COR-L47 (cell line): ENCODE measurements around the gene FLNC.

Experiments
- DNase-seq: peaks from one replicate; lab custom pipeline; 2025; lab: John Stamatoyannopoulos, UW

The FLNC gene

DNA sequence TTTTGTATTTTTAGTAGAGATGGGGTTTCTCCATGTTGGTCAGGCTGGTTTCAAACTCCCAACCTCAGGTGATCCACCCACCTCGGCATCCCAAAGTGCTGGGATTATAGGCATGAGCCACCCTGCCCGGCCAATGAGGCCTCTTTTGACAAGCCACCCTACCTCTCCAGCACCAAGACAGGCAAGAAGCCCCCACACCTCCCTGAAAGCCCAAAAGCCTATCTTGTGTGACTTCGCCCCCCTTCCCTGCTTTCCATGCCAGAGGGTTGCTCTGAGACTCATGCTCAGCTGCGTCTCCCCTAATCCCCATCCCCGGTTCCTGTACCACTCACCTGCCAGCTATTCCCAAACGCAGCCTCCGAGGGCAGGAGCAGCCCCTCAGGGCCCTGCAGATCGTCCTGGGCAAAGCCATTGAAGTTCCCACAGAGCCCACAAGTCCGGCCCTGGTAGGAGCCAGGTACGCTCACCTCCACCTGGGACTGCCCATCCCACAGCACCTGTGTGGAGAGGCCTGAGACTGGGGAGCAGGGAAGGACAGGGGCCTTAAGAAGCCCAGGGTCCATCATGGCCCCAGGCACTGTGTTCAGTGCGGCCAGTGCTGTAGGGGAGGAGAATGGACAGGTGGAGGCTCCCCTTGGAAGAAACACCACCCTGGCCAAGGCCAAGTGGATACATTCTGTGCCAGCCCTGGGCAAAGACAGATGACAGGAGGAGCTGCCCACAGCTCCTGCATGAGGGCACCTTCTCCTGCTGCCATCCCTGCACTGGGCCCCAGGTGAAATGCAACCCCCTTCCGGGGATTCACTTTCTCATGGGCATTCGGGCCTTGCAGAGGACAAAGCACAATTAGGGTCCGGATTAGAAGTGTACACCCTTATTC is 48.3 kb downstream of the FLNC start:
- DNase-seq = no peak

DNA sequence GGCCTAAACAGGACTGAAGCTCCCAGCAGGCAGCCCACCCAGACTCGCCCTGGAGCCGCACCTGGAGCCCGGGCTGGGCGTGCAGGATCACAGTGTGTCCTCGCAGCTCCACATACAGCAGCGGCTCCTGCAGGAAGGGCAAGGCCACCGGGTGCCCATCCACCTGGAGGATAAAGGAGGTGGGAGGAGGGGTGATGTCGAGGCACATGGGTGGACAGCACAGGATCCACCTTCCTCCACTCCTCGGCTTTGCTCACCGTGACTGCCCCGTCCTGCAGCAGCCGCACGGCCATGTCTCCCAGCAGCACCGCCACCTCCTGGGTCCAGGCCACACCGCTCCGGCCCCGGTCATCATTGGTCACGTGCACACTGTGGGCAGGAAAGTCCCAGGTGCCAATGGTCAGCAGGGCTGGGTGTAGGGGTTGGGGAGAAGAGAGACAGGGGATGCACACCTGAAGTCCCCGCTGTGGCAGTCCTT is 49.3 kb downstream of the FLNC start:
- no peak for DNase-seq

DNA sequence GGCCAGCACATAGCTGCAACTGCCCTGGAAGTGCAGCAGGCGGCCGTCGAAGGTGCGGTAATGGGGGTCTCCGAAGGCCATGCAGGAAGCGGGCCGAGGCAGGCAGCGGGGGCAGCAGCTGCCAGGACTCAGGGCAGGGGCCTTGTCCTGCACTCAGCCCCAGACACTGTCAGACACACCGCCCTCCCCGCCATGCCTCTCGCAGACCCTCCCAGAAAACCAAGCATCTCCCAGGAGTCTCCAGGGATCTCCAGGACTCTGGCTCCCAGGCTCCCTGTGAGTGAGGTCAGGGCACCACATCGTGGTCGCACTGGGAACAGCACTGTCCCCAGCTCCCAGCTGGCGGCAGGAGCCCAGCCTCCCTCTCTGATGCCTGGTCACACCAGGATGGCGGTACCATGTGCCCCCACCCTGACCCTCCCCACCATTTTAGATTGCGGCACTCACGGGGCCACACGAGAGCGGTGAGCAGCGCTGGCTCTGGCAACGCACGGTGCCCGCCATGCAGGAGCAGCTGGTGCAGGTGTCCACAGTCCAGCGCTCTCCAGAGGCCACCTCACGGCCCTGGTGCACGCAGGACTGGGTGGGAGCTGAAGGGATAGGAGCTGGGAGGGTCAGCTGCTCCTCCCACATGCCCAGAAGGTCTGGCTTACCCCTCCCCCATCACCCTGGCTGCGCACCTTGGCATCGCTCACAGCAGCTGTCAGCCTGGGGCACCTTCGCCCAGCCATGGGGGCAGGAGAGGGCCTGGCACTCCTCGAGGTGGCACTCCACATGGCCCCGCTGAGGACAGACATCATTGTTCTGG is 49.9 kb downstream of the FLNC start:
- peak; percentile 80 for DNase-seq

DNA sequence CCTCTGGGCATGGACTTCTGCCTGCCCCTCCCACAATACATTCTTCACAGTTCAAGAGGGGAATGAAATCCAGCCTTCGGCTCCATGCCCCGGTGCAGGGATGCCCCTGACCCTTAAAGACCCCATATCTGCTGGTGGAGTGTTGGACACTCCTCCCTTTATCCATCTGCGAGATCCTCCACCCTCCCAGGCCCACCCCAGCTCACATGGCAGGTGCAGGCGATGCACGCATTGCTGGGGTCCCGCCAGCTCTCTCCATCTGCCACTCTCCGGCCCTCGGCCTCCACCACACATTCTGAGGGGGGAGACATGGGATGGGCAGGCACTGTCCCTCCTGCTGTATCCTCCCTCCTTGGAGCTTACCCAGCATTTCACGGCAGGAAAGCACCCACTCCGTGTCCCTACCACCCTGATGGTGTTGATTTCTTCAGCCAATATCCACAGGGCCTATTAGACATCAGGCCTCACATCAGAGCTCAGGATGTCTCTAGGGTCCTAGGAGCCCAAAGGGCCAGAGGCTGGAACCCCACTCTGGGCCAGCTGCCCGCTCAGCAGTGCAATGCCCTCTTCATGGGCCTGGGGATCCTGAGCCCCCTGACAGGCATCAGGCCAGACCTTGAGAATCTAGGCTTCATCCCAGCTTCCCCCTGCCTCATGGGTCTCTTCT is 50.7 kb downstream of the FLNC start:
- DNase-seq = no peak

DNA sequence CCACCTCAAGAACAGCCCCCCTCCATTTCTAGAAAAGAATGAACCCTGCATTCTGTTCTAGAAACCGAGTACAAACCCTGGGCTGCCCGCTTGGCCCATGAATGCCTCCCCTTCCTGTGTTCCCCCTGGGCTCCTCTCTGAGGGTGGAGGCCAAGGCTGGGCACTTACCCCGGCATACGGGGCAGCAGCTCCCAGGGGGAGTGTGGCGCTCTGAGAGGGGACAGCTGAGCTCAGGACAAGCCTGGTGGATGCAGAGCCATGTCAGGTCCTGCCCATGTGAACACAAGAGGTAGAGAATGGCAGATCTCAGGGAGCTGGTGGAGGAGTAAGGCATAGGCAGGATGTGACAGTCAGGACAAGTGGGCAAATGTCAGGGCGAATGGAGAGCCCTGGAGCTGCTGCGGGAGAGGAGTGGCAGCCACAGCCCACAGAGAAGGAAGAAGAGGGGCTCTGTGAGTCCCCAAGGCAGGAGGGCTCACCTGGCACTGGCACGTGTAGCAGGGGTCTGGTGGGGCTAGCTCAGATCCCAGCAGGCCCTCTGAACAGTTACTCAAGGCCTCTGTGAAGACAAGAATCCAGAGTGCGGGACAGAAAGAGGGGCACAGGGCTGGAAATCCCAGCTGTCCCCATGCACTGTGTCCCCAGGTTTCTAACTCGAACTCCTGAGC is 51.4 kb downstream of the FLNC start:
- no peak for DNase-seq

DNA sequence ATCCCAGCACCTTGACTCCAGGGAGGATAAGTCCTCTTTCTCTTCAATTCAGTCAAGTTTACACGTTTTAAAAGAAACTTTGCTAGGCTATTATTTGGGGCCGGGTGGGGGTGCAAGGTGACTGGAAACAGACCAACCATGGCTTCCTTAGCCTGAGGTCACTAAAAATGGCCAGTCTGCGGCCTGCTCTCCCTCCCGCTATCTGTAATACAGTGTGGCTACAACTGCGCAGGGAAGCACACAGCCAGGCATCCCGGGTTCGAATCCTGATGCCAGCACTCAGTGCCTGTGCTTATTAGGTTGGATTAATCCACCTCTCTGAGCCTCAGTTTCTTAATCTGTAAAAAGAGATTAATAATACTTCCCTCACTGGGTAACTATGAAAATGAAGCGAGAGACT is 51.9 kb downstream of the FLNC start:
- DNase-seq = no peak

DNA sequence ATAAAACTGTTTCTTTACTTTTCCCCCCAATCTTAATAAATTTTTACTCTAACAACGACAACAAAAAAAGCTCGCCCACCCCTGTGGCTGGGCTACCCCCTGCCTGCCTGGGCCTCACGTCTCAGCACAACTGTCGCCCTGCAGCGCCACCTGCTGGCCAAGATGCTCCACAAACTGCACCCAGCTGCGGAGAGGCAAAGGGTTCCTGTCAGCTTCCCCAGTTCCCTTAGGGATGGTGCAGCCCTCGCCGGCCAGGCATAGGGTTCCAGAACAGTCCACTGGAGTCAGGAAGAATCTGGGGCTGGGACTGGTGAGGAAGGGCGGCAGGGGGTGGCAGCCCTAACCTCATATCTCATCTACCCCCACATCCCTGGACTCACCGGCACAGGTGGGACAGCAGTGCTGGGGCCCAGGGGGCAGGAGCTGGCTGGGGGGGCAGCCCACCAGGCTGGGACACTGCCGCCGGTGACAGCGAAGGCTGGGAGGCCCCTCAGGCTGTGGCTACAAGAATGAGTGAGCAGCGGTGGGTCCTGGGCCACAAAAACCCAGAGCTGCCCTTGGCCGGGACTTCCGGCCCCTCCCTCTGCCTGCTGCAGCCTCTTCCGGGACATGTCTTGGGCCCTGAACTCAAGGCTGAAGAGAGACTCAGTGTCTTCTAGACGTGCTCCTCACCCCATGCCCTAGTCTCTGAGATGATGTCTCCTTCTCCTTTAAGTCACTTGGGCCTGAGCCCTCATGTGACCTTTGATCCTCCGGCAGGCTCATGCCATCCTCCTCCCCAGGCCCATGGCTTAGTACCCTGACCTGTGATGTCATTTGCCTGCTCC is 53.6 kb downstream of the FLNC start:
- DNase-seq = peak; percentile 75

DNA sequence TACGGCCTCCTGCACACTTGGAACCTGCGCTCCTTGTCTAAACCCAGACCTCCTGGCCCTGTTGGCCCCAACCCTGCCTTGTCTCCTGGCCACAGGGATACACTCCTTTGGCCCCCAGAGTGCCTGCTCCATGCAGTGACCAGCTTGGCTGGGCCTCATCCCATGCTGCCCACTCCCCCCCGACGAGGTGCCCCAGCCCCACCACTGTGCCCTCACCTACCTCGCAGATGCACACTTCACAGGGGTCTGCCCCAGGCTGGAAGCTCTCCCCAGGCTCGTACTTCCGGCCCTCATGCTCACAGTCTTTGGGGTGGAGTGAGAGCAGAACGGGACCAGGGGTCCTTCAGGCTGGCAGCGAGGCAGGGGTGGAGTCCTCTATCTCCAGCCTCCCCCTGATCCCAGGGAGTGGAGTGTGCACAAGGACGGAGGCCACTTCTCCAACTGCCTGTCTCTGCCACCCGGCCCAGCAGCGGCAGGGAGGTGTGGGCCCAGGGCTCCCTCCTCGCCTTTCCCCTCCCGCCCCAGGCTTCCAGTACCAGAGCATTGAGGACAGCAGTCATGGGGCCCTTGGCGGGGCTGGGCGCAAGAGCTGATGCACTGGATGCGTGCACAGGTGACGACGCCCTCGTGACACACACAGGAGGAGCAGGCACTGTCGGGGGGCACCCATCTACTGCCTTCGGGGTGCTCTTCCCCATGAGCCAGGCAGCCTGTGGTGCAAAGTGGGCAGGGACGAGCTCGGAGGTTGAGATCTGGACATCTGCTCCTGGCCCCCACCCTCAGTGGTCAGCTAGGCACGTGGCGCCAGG is 54.6 kb downstream of the FLNC start:
- no peak for DNase-seq

DNA sequence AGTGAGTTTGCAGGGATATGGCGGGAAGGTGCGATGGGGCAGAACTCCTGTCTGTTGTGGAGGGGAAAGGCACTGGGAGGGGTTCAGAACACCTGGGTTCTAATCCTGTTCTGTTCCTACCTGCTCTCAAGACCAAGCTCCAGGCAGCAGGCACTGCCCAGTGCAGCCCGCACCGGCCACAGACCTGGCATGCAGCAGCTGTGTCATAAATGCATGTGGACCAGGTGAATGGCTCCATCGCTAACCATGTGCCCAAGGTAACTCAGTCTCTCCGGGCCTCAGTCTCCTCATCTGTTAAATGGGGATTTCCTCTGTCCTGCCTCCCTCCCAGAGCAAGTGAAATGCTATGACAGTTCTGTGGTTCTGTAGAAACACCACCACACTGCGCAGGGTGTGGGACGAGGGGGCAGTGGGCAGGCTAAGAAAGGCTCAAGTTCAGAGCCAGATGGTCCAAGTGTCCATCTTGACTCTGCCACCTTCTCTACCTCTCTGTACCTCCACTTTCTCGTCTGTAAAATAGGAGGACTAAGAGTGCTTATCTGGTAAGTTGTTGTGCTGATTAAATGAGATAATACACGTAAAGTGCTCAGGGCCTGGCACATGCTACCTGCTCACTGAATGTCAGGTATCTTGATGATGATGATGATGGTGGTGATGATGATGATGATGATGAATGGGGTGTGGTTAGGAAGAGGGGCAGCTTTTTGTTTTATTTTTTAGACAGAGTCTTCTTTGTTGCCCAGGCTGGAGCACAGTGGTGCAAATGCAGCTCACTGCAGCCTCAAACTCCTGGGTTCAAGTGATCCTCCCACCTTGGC is 55.4 kb downstream of the FLNC start:
- no peak for DNase-seq

DNA sequence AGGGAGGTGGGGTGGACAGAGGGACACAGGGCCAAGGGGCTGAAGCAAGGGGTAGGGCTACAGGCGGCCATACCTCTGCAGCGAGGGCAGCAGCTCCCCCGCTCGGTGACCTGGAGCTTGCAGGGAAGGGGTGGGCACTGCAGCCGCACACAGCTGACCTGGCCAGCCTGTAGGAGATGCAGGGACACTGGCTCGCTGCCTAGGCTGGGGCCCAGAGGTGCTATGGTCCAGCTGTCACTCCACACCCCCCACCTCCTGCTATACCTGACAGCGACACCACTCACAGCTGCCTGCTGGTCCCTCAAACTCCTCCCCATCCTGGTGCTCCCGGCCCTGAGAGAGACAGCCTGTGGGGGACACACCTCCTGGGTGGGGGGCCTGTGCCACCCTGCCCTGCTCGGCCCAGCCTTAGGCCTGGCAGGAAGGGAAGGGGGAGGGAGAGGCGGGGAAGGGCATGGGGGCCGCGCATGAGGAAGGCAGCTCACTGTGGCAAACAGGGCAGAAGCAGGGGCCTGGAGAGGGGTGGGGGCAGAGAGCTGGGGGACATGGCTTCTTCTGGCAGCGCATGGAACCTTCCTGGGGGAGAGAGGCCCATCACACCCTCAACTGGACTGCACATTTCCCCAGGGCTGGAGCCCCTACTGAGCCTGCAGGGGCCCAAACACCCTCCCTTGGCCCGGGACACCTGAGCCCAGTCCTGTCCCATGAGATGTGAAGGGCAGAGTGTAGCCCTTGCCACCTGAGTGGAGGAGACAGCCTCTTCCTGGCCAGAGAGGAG is 56.4 kb downstream of the FLNC start:
- no peak for DNase-seq

DNA sequence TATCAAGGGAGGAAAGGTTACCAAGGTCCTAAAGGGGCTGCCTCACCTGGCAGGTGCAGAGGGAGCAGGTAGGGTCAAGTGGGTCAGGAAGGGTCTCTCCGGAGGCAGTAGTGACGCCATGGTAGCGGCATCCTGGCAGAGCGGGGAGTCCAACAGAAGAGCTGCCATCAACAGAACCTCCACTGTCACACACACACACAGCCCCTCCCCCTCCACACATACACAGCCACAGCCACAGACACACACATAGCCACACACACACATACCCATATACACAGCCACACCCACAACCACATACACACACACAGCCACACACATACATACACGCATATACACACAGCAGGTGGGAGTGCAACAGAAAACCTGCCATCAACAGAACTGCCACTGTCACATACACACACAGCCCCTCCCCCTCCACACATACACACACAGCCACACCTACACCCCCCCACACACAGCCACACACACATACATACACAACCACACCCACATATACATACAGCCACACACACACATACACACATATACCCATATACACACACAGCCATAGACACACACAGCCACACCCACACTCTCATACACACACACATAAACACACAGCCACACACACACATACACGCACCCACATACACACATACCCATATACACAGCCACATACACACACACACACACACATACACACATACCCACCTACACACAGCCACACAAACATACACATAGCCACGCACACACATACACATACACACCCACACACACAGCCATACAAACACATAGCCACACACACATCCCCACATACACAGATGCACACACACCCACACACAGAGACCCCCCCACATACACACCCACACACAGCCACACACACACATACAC is 57.2 kb downstream of the FLNC start:
- DNase-seq = no peak

DNA sequence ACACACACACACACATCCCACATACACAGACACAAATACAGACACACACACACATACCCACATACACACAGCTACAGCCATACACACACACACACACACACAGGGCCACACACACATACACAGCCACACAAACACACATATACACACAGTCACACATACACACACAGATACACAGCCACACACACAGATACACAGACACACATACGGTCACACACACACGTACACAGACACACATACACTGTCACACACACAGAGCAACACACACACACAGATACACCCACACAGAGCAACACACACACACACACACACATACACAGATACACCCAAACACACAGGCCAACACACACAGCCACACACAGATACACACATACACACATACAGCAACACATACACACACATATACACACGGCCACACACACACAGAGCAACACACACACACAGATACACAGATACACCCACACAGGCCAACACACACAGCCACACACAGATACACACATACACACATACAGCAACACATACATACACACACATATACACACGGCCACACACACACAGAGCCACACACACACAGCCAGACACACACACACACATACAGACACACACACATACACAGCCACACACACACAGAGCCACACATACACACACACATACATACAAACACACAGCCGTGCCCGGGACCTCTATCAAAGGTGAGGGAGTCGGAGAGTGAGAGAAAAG is 58.0 kb downstream of the FLNC start:
- DNase-seq = no peak

DNA sequence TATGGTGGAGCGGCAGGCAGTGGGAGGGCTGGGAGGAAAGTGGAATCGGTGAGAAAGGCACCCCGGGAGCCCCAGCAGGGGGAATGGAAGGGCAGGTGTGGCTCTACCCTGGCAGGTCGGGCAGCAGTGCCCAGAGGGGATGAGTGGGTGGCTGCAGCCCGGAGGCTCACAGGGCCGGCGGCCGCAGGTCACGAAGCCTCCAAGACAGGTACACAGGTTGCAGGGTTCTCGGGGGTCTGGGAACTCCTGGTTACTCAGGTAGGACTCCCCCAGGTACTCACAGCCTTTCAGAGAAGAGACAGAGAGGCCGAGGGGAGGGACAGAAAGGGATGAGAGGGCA is 58.5 kb downstream of the FLNC start:
- DNase-seq = peak; percentile 27

DNA sequence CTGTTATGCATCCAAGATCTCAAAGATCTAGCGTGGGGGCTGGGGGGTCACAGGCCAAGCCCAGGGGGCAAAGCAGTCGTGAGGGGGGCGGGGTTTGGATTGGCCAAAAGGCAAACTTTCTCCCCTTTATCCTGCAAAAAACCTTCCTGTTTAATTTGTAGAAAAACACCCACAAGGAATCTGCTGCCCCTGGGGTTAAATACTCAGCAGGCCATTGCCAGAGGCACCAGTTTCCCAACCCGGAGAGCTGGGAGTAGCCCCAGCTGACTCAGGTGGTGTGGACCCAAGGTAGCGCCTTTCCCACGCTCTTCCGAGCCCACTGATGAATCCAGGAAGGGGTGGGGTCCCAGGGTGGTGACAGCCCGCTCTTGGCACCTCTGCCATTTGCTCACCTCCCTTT is 58.9 kb downstream of the FLNC start:
- no peak for DNase-seq

DNA sequence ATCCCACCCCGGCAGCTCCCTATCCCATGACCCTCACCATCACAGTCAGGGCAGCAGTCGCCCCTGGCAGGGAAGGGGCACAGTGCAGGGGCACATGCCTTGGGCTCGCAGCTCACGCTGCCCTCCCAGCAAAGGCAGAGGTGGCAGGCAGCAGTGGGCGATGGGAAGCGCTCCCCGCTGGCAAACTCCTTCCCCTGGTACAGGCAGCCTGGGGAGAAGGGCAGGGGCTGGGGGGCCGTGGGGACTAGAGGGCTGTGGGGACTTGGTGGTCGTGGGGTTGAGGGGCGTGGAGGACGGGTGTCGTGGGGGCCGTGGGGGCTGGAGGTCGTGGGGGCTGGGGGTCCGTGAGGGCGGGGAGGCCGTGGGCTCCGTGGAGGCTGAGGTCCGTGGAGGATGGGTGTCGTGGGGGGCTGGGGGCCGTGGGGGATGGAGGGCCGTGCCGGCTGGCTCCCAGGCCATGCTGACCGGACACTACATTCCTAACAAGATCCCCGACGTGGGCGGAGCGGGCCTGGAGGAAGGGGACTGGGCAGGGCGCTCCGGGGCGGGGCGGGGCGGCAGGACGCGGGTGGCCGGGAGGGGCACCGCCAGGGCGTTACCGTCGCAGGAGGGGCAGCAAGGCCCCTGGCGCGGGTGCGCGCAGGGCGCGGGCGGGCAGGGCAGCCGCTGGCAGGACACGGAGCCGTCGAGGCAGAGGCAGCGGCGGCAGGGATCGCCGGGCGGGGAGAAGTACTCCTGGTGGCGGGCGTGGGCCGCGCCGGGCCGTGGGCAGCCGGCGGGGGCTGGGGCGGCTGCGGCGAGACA is 60.3 kb downstream of the FLNC start:
- DNase-seq = no peak
